ENCODE measurements around the gene CCNJL.

Gene CCNJL

GRCh38 chr5:160289721-160290120 is 22.6 kb downstream of the CCNJL start:
- no peak for DNase-seq

- no peak for DNase-seq
Measured at GRCh38 chr5:160289356-160289651, 23.1 kb downstream of the CCNJL start.

DNA sequence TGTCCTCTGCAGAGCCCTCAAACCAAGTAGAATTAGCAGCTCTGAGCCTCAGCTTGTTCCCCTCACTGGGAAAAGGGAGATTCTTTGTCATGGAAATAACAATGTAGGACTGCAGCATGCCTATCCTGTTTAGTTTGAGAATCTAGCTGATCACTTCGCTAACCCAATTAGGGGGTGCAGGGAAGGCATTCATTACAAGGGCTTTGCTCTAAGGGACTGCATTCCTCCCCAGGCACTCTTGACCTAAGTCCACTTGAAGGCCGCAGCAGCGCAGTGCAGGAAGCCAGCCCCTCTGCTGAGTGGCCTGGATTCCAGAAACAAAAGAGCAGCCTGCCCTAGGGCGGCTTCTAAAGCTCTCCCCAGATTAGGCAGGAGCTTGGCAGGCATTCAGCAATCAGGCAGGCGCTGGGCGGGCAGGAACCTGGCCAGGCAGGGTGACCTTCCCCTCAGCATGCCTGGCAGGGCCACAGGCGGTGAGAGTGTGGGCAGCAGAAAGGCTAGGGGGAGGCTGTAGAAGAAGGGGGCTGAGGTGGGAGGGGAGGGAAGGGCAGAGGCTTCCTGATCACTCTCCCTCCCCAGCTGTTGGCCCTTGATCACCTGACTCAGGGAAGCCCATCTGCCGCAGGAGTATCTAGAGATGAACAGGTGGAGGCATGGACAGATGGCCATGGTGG is 24.8 kb downstream of the CCNJL start:
- no peak for DNase-seq

- no peak for DNase-seq
Measured at GRCh38 chr5:160286947-160287346, 25.4 kb downstream of the CCNJL start.

DNA sequence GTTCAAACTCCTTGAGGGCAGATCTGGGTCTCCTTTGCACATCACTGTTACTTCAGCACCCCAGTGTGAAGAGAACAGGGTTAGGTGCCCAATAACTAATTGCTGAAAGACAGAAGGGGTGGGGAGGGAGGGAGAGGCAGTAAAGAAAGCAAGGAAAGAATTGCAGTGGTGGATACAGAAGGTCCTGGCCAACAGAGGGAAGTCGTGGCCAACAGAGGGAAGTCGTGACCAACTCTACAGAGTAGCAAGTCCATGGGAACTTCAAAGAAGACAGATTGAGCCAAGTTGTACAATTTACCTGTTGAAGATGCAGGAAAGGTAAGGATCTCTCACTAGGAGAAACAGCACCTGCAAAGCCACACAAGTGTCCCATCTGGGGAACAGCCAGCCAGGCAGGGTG is 27.0 kb downstream of the CCNJL start:
- no peak for DNase-seq

DNA sequence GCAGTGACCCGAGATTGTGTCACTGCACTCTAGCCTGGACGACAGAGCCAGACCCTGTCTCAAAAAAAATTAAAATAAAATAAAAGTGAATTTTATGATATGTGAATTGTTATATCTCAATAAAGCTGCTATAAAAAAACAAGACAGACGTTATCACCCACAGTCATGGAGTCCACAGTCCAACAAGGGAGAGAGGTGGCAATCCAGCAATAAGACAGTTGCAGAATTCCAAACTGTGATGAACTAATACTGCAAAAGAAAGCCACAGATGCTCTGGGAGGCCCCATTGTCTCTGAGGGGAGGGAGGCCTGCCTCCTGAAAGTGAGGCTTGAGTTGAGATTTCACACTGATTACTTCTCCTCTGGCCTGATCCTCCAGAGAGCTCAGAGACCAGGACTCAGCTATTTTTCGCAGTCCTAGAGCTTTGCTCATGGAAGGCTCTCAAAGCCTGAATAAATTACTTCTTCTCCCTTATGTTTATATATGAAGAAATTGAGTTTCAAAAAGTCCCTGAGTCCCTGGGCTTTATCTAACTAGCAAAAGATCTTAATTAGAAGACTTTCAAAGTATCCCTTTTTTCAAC is 28.0 kb downstream of the CCNJL start:
- no peak for DNase-seq

- DNase-seq, result no peak
Measured at GRCh38 chr5:160281275-160281674, 31.1 kb downstream of the CCNJL start.

- DNase-seq, result no peak
Measured at GRCh38 chr5:160280384-160281095, 31.8 kb downstream of the CCNJL start.

DNA sequence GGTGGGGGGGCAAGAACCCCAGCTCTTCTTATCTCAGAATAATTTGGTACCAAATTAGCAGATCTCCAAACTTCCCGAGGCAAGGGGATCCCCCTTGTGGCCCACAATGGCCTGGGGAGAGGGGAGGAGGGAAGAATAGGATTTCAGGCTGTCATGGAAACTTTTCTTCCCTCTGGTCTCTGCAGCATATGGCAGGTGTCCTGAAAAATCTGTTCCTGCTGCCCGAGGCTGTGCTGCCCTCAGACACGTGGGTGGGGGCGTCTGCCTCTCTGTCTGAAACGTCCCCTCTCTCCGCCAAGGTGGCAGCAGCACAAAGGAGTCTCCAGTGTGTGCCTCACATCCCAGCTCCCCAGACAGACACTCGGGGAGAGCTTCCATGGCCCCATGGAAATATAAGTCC is 34.0 kb downstream of the CCNJL start:
- DNase-seq, result no peak

- DNase-seq, result no peak
Measured at GRCh38 chr5:160274483-160274931, 37.9 kb downstream of the CCNJL start.

DNA sequence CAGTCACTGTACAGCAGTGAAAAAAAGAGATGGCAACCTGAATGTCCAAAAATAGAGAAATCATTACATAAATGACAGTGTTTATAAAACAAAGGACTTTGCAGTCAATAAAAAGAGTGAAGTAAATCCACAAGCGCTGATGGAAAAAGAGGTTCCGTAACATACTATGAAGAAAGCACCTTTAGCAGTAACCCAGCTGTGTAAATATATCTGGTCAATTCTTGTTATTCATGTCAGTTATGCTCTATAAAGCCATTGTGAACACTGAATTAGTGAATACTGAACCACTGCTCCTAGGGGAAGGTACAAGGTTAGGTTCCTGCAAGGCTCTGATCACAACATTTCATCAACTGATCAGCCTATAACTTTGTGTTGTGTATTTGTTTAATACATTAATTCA is 39.5 kb downstream of the CCNJL start:
- DNase-seq, result no peak

DNA sequence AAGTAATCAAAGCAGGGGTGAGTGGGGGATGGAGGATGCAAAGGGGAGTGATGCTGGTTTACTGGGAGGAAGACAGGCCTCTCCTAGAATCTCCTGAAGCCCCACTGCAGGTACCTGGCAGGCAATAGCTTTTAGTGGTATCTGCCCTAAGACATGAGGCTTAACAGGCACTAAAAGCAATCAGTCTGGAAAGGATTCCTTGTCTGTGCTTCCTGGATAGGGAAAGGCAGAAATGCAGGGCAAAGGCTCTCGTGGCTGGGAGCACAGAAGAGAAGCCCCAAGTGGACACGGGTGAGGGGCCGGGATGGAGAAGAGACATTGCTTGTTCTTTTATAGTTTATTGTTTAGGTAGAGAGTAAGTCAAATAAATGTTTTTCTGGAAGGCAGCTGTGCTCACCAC is 40.1 kb downstream of the CCNJL start:
- DNase-seq, result no peak

GRCh38 chr5:160271836-160272235 is 40.5 kb downstream of the CCNJL start:
- DNase-seq, result no peak

DNA sequence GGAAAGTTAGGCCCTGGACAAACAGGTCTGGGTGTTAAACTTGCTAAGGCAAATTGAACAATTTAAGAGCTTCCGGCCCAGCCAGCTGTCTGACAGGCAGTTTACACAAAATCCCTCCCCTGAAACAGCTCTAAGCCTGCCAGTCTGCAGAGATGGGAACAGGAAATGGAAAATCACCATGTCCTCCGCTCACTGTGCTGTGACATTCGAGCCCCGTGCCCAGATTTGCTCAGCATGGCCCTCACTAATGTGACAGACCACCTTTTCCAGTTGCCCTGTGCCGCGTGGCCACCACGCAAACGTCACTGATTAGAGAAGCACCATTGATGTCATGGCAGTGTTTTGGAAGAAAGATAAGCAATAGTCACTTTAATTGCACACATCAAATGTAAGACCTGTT is 41.0 kb downstream of the CCNJL start:
- no peak for DNase-seq

DNA sequence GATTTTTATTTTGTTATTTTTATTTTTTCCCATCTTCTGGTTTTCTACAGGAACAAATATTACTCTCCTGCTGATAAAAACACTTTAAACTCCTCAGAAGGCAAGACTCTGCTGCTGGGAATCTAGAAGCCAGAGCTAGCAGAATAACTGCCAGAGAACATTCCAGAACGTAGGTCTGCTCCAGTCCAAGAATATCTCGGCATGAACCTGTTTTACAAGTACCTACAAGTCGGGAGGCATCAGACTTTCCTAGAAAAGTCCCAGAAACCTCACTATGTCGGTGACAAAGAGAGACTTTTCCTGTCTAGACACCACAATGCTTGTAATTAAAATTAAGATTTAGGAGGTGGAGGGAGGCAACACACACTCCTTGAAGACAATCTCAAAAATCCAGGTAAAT is 41.7 kb downstream of the CCNJL start:
- no peak for DNase-seq

- no peak for DNase-seq
Measured at GRCh38 chr5:160269017-160269416, 43.3 kb downstream of the CCNJL start.

DNA sequence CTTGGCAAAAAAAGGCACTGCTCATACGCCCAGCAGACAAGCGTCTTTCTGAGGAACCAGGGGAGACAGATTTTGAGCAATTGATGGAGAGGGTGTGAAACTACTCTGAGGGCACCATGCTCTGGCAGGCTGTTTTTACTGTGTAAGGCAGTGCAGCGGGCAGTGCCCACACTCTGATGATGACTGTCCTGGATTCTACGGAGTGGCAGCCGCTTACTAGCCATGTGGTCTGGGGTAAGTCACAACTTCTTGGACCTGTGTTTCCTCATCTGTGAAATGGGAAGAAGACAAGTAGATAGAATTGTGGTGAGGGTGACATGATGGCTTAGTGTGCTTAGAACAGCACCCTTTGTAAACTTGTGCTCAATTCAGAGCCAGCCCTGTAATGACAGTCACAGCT is 44.2 kb downstream of the CCNJL start:
- no peak for DNase-seq

GRCh38 chr5:160266752-160267345 is 45.5 kb downstream of the CCNJL start:
- no peak for DNase-seq

DNA sequence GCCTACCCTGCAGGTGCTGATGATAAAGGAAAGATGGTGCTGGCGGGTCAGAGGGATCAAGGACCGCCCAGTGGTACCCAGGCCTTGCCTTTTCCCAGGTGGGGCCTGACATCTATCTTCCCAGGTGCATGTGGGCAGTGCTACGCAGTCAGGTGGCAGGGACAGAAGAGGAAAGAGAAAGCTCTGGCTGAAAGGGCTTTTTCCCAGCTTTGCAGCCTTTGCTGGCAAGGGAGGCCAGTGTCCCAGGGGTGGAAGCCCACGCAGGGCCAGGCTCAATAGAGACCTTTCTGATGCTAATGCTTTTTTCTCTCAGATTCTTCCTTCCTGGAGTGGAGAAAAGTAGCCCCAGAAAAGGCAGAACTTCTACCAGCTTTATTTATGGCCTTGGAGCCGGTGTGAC is 46.3 kb downstream of the CCNJL start:
- no peak for DNase-seq

- no peak for DNase-seq
Measured at GRCh38 chr5:160263326-160263855, 49.0 kb downstream of the CCNJL start.

- no peak for DNase-seq
Measured at GRCh38 chr5:160262151-160263074, 50.0 kb downstream of the CCNJL start.

DNA sequence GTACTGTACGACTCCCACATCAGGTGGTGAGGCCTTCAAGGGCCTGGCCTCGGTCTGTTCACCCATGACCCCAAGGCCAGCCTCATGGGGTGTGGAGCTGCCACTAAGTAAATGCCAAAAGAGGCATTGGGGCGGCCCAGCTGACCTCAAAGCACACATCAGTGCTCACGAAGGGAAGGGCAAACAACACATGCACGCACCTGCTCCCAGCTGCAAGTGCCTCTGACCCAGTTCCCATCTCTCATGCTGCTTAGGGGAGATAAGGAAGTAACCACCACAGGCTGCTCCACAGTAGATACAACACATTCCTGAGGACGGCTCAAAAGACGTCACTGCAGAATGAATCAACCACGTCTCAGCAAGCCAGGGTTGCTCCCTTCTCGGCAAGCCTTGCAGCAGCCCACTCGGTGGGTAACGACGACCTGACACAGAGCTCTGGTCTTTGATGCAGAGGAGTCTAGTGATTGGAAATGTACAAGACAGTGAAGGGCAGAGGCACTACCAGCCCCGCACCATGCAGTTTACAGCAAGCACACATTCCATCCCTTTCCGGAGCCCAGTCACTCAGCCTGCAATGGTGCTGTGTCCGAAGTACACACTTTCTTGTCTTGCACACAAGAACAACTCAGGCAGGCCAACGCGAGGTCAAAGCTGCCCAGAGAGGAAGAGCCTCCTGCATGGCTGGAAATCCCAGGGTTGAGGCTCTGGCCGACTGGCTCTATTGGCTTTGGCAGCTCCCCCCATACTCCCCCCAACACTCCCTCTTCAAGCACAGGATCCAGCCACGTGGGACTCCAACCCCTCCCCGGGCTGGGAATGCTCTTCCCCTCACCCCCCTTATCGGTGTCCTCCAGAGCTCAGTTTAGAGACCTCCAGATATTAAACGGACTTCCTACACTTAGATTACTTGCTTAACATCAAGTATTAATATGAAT is 51.2 kb downstream of the CCNJL start:
- peak; percentile 71 for DNase-seq
